ENCODE data around the gene SLC35G2. TPM values are rescaled to one million over a fixed set of nuclear protein-coding genes. Genes with fewer than 3 reads are reported as not detected.
"Not testable (repeated sequence)": the region's sequence is repeated elsewhere in the genome, so short reads cannot be mapped to it uniquely, and the experiment has no call there.

Gene SLC35G2
- polyA plus RNA-seq, 1 donor (not counting 4 experiments of a cell fraction or from before 2014, with no cell fraction given) = 1.9 TPM

DNA sequence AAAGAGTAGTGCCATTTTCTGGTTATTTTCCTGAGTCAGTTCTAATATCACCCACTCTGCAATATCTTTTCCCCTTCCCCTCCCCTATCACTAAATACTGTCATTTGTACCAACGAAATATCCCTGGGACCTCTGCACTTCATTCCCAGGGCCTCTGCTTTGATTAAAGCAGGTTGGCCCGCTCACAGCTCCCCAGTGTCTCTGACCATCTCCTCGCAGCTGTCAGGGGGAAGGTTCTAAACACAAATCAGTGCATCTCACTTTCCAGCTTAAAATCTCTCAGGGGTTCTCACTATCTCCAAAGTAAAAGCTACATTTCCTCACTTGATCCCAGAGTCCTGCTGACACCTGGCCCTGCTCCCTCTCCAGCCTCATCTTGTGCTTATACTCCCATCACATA is 28.1 kb upstream of the SLC35G2 start:
- no peaks in the 10 kb centered on the region for H3K27me3 ChIP-seq (ENCODE audit: control insufficient read depth, extremely low read depth, insufficient read depth, low read length)
- FAIRE-seq = no peak
- TF ChIP-seq, protein P1, sequence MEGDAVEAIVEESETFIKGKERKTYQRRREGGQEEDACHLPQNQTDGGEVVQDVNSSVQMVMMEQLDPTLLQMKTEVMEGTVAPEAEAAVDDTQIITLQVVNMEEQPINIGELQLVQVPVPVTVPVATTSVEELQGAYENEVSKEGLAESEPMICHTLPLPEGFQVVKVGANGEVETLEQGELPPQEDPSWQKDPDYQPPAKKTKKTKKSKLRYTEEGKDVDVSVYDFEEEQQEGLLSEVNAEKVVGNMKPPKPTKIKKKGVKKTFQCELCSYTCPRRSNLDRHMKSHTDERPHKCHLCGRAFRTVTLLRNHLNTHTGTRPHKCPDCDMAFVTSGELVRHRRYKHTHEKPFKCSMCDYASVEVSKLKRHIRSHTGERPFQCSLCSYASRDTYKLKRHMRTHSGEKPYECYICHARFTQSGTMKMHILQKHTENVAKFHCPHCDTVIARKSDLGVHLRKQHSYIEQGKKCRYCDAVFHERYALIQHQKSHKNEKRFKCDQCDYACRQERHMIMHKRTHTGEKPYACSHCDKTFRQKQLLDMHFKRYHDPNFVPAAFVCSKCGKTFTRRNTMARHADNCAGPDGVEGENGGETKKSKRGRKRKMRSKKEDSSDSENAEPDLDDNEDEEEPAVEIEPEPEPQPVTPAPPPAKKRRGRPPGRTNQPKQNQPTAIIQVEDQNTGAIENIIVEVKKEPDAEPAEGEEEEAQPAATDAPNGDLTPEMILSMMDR (optimal IDR thresholded peaks at IDR 0.05 in 1 of 3, IDR thresholded peaks at IDR 0.05 in 1 of 3, conservative IDR thresholded peaks at IDR 0.05 in 1 of 3; ENCODE audit: extremely low read depth in 1 of 3, insufficient read depth in 2 of 3, low read length in 3 of 3) = no peak
- no peak for TF ChIP-seq EZH2 (IDR thresholded peaks at IDR 0.05; ENCODE audit: low read length)
- H3K36me3 ChIP-seq (ENCODE audit: control insufficient read depth in 2 of 2, extremely low read depth in 1 of 2, insufficient read depth in 2 of 2, low read length in 2 of 2) = no peaks in the 10 kb centered on the region
- H3K4me1 ChIP-seq (ENCODE audit: control insufficient read depth, extremely low read depth, insufficient read depth, low read length) = peaks cover 11% of the 10 kb centered on the region
- dilution Hi-C loops (cut with MboI; ENCODE audit: extremely low pct_ligation_motif_present, low sequenced_read_pairs) = no loop called here
- H3K79me2 ChIP-seq (ENCODE audit: control insufficient read depth, insufficient read depth, low read length) = no peaks in the 10 kb centered on the region
- H3K4me2 ChIP-seq (ENCODE audit: control insufficient read depth, extremely low read depth, insufficient read depth, low read depth, low read length) = no peak overlapping the region
- no peak overlapping the region for H2AFZ ChIP-seq (ENCODE audit: control insufficient read depth, low read length)
- no peaks in the 10 kb centered on the region for H4K20me1 ChIP-seq (ENCODE audit: control insufficient read depth, extremely low read depth, insufficient read depth, low read length)
- H3K4me3 ChIP-seq (ENCODE audit: control insufficient read depth in 2 of 3, extremely low read depth in 1 of 3, insufficient read depth in 2 of 3, low read depth in 1 of 3, low read length in 3 of 3) = no peak overlapping the region
- no peak for DNase-seq (ENCODE audit: low read depth, low spot score)
- H3K9ac ChIP-seq (ENCODE audit: control insufficient read depth, extremely low read depth, insufficient read depth, low read length) = no peak overlapping the region
- no peak overlapping the region for H3K27ac ChIP-seq (ENCODE audit: control insufficient read depth, insufficient read depth, low read length)
- H3K9me3 ChIP-seq (ENCODE audit: control insufficient read depth, low read depth, low read length) = no peaks in the 10 kb centered on the region
- H3K9me1 ChIP-seq (ENCODE audit: control insufficient read depth, extremely low read depth, insufficient read depth, low read length) = no peaks in the 10 kb centered on the region

DNA sequence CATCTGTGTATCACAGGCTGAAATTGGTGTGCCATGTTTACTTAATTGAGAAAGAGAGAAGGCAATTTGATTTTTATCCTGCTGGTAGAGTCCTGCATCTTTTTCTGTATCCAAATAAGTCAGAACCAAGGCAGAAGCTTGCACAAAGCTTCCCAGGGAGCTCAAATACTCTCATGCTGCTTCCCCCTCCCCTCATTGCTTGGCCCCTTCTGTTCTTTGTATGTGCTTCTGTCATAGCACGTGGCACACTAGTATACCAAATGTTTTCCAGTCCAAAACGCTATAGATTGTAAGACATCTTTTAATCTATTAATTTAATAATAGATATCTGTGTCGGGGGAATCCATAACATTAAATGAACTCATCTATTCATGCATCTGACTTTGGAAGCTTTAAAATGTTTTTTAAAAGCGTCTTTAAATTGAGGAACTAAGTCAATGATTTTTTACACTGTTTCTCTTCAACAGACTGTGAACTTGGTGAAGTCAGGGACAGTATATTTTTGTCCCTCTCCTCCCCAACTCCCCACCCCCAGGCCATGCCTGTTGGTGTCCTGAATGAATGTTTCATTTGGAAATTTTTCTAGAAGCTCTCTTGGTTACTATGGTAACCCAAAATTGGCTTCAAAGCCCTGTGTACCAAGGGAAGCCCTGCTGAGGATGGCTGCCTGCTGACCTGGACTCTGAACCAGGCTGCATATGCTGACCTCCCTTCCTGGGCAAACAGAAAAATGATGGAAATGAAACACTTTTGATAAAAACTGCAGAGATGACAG is 26.2 kb upstream of the SLC35G2 start:
- no peaks in the 10 kb centered on the region for H4K20me1 ChIP-seq (ENCODE audit: control insufficient read depth, extremely low read depth, insufficient read depth, low read length)
- no peak overlapping the region for H3K27ac ChIP-seq (ENCODE audit: control insufficient read depth, insufficient read depth, low read length)
- TF ChIP-seq, protein P1 (optimal IDR thresholded peaks at IDR 0.05 in 1 of 3, IDR thresholded peaks at IDR 0.05 in 1 of 3, conservative IDR thresholded peaks at IDR 0.05 in 1 of 3; ENCODE audit: extremely low read depth in 1 of 3, insufficient read depth in 2 of 3, low read length in 3 of 3) = no peak
- no peak for TF ChIP-seq EZH2 (IDR thresholded peaks at IDR 0.05; ENCODE audit: low read length)
- H3K9me3 ChIP-seq (ENCODE audit: control insufficient read depth, low read depth, low read length) = no peaks in the 10 kb centered on the region
- no peak overlapping the region for H3K4me2 ChIP-seq (ENCODE audit: control insufficient read depth, extremely low read depth, insufficient read depth, low read depth, low read length)
- FAIRE-seq (no peak), DNase-seq (ENCODE audit: low read depth, low spot score) (no peak)
- no peaks in the 10 kb centered on the region for H3K79me2 ChIP-seq (ENCODE audit: control insufficient read depth, insufficient read depth, low read length)
- dilution Hi-C loops (cut with MboI; ENCODE audit: extremely low pct_ligation_motif_present, low sequenced_read_pairs) = no loop called here
- no peaks in the 10 kb centered on the region for H3K4me1 ChIP-seq (ENCODE audit: control insufficient read depth, extremely low read depth, insufficient read depth, low read length)
- no peaks in the 10 kb centered on the region for H3K27me3 ChIP-seq (ENCODE audit: control insufficient read depth, extremely low read depth, insufficient read depth, low read length)
- no peaks in the 10 kb centered on the region for H3K36me3 ChIP-seq (ENCODE audit: control insufficient read depth in 2 of 2, extremely low read depth in 1 of 2, insufficient read depth in 2 of 2, low read length in 2 of 2)
- H2AFZ ChIP-seq (ENCODE audit: control insufficient read depth, low read length) = no peak overlapping the region
- H3K9ac ChIP-seq (ENCODE audit: control insufficient read depth, extremely low read depth, insufficient read depth, low read length) = no peak overlapping the region
- H3K9me1 ChIP-seq (ENCODE audit: control insufficient read depth, extremely low read depth, insufficient read depth, low read length) = no peaks in the 10 kb centered on the region
- H3K4me3 ChIP-seq (ENCODE audit: control insufficient read depth in 2 of 3, extremely low read depth in 1 of 3, insufficient read depth in 2 of 3, low read depth in 1 of 3, low read length in 3 of 3) = no peak overlapping the region

DNA sequence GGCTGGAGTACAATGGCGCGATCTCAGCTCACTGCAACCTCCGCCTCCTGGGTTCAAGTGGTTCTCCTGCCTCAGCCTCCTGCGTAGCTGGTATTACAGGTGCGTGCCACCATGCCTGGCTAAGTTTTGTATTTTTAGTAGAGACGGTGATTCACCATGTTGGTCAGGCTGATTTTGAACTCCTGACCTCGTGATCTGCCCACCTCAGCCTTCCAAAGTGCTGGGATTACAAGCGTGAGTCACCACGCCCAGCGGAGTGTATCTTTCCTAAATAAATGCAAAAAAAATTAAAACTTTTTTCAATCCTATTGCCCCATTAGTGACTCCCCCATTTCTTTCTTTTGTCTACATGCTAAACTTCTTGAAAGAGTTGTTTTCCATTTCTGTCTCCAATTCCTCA is 17.8 kb upstream of the SLC35G2 start:
- H3K4me3 ChIP-seq (ENCODE audit: control insufficient read depth in 2 of 3, extremely low read depth in 1 of 3, insufficient read depth in 2 of 3, low read depth in 1 of 3, low read length in 3 of 3); FAIRE-seq; H3K9ac ChIP-seq (ENCODE audit: control insufficient read depth, extremely low read depth, insufficient read depth, low read length); H4K20me1 ChIP-seq (ENCODE audit: control insufficient read depth, extremely low read depth, insufficient read depth, low read length); H3K4me2 ChIP-seq (ENCODE audit: control insufficient read depth, extremely low read depth, insufficient read depth, low read depth, low read length); H2AFZ ChIP-seq (ENCODE audit: control insufficient read depth, low read length); H3K27ac ChIP-seq (ENCODE audit: control insufficient read depth, insufficient read depth, low read length); H3K36me3 ChIP-seq (ENCODE audit: control insufficient read depth in 2 of 2, extremely low read depth in 1 of 2, insufficient read depth in 2 of 2, low read length in 2 of 2); H3K9me3 ChIP-seq (ENCODE audit: control insufficient read depth, low read depth, low read length); dilution Hi-C loops (cut with MboI; ENCODE audit: extremely low pct_ligation_motif_present, low sequenced_read_pairs); H3K9me1 ChIP-seq (ENCODE audit: control insufficient read depth, extremely low read depth, insufficient read depth, low read length); H3K4me1 ChIP-seq (ENCODE audit: control insufficient read depth, extremely low read depth, insufficient read depth, low read length); H3K27me3 ChIP-seq (ENCODE audit: control insufficient read depth, extremely low read depth, insufficient read depth, low read length); H3K79me2 ChIP-seq (ENCODE audit: control insufficient read depth, insufficient read depth, low read length); DNase-seq (ENCODE audit: low read depth, low spot score): not testable (repeated sequence)
